Central memory CD8-positive, alpha-beta T cell (primary cell): ENCODE data around the gene BRD3OS.

Source experiments
- ATAC-seq: fragments of 150-1000 bp; cut with Tn5 transposase; replicated peaks from 2 replicates; pipeline ENCODE4 v1.10.0; 2022; ENCODE audit warnings: mild to moderate bottlenecking, moderate FRiP score, moderate number of reproducible peaks; ENCODE audit not compliant: poor library complexity, severe bottlenecking; ENCODE audit errors: extremely low read depth
- DNase-seq, 2 donors: peaks; one replicate each; pipeline ENCODE4 v3.0.0; 2021; ENCODE audit warnings: low spot score in 2 of 2
- H3K27ac Mint-ChIP-seq: one replicate; pipeline ENCODE4 v1.8.0; 2022; ENCODE audit warnings: low read depth, mild to moderate bottlenecking, moderate library complexity, mixed read lengths
- H3K27me3 Mint-ChIP-seq: one replicate; pipeline ENCODE4 v1.8.0; 2022; ENCODE audit warnings: mixed read lengths
- H3K36me3 Mint-ChIP-seq: one replicate; pipeline ENCODE4 v1.8.0; 2022; ENCODE audit warnings: mild to moderate bottlenecking, moderate library complexity, mixed read lengths; ENCODE audit not compliant: insufficient read depth
- H3K4me1 Mint-ChIP-seq: one replicate; pipeline ENCODE4 v1.8.0; 2022; ENCODE audit warnings: mixed read lengths
- H3K4me3 Mint-ChIP-seq: one replicate; pipeline ENCODE4 v1.8.0; 2022; ENCODE audit warnings: mild to moderate bottlenecking, moderate library complexity, mixed read lengths
- H3K9me3 Mint-ChIP-seq: one replicate; pipeline ENCODE4 v1.8.0; 2022; ENCODE audit warnings: mixed read lengths

BRD3OS gene

GRCh38 chr9:134056483-134057306 lies 31.4 kb downstream of the BRD3OS start:
- Mint-ChIP-seq H3K9me3 (no peaks in the 10 kb centered on the region), H3K27me3 (no peaks in the 10 kb centered on the region), H3K36me3 (peaks cover 16% of the 10 kb centered on the region), H3K4me3 (no peak overlapping the region), H3K27ac (no peak overlapping the region), H3K4me1 (peaks cover 38% of the 10 kb centered on the region)
- ATAC-seq (no peak), DNase-seq (no peak)

GRCh38 chr9:134057307-134057657 lies 32.0 kb downstream of the BRD3OS start:
- DNase-seq (no peak), ATAC-seq (no peak)
- H3K9me3 Mint-ChIP-seq, result no peaks in the 10 kb centered on the region
- peaks cover 12% of the 10 kb centered on the region for H3K36me3 Mint-ChIP-seq
- H3K27me3 Mint-ChIP-seq, result no peaks in the 10 kb centered on the region
- no peak overlapping the region for H3K27ac Mint-ChIP-seq
- H3K4me3 Mint-ChIP-seq, result no peak overlapping the region
- peaks cover 40% of the 10 kb centered on the region for H3K4me1 Mint-ChIP-seq

- no peak overlapping the region for H3K4me3 Mint-ChIP-seq
- ATAC-seq, result no peak
- no peak overlapping the region for H3K27ac Mint-ChIP-seq
- no peaks in the 10 kb centered on the region for H3K27me3 Mint-ChIP-seq
- DNase-seq, result no peak
- no peaks in the 10 kb centered on the region for H3K9me3 Mint-ChIP-seq
- H3K4me1 Mint-ChIP-seq, result peaks cover 46% of the 10 kb centered on the region
- H3K36me3 Mint-ChIP-seq, result peaks cover 7% of the 10 kb centered on the region
These were observed 32.7 kb downstream of the BRD3OS start for GRCh38 chr9:134057751-134058701.

GRCh38 chr9:134058716-134059115 lies 33.4 kb downstream of the BRD3OS start:
- Mint-ChIP-seq H3K27me3 (no peaks in the 10 kb centered on the region), H3K9me3 (no peaks in the 10 kb centered on the region), H3K27ac (no peak overlapping the region), H3K4me3 (no peak overlapping the region), H3K4me1 (peaks cover 53% of the 10 kb centered on the region), H3K36me3 (peaks cover 7% of the 10 kb centered on the region)
- no peak for DNase-seq
- no peak for ATAC-seq

GRCh38 chr9:134059188-134059641 lies 33.9 kb downstream of the BRD3OS start:
- H3K4me3 Mint-ChIP-seq, result no peak overlapping the region
- DNase-seq (no peak), ATAC-seq (no peak)
- H3K4me1 Mint-ChIP-seq, result peaks cover 54% of the 10 kb centered on the region
- no peaks in the 10 kb centered on the region for H3K27me3 Mint-ChIP-seq
- H3K27ac Mint-ChIP-seq, result no peak overlapping the region
- peaks cover 7% of the 10 kb centered on the region for H3K36me3 Mint-ChIP-seq
- no peaks in the 10 kb centered on the region for H3K9me3 Mint-ChIP-seq

GRCh38 chr9:134059661-134060395 lies 34.5 kb downstream of the BRD3OS start:
- H3K36me3 Mint-ChIP-seq, result peaks cover 7% of the 10 kb centered on the region
- H3K9me3 Mint-ChIP-seq, result no peaks in the 10 kb centered on the region
- ATAC-seq (no peak), DNase-seq (no peak)
- H3K27ac Mint-ChIP-seq, result peak overlapping the region; percentile 29
- H3K27me3 Mint-ChIP-seq, result no peaks in the 10 kb centered on the region
- H3K4me1 Mint-ChIP-seq, result peaks cover 58% of the 10 kb centered on the region
- peak overlapping the region; percentile 3 for H3K4me3 Mint-ChIP-seq

- ATAC-seq (no peak), DNase-seq (no peak)
- Mint-ChIP-seq H3K4me1 (peaks cover 65% of the 10 kb centered on the region), H3K9me3 (no peaks in the 10 kb centered on the region), H3K36me3 (peaks cover 5% of the 10 kb centered on the region), H3K27ac (peak overlapping the region; percentile 29), H3K4me3 (no peak overlapping the region), H3K27me3 (no peaks in the 10 kb centered on the region)
These were observed 35.3 kb downstream of the BRD3OS start for GRCh38 chr9:134060546-134060945.

- Mint-ChIP-seq H3K4me1 (peaks cover 69% of the 10 kb centered on the region), H3K4me3 (no peak overlapping the region), H3K36me3 (peaks cover 8% of the 10 kb centered on the region), H3K27me3 (no peaks in the 10 kb centered on the region), H3K9me3 (no peaks in the 10 kb centered on the region), H3K27ac (no peak overlapping the region)
- DNase-seq, result no peak
- ATAC-seq, result no peak
These were observed 35.9 kb downstream of the BRD3OS start for GRCh38 chr9:134061019-134061687.

- Mint-ChIP-seq H3K9me3 (no peaks in the 10 kb centered on the region), H3K36me3 (peaks cover 10% of the 10 kb centered on the region), H3K27ac (no peak overlapping the region), H3K4me3 (no peak overlapping the region), H3K27me3 (no peaks in the 10 kb centered on the region), H3K4me1 (peaks cover 69% of the 10 kb centered on the region)
- DNase-seq, result no peak
- no peak for ATAC-seq
These were observed 36.5 kb downstream of the BRD3OS start for GRCh38 chr9:134061688-134062371.

GRCh38 chr9:134062461-134063087 lies 37.3 kb downstream of the BRD3OS start:
- DNase-seq (no peak), ATAC-seq (no peak)
- H3K36me3 Mint-ChIP-seq, result peaks cover 10% of the 10 kb centered on the region
- no peak overlapping the region for H3K27ac Mint-ChIP-seq
- H3K27me3 Mint-ChIP-seq, result no peaks in the 10 kb centered on the region
- no peaks in the 10 kb centered on the region for H3K9me3 Mint-ChIP-seq
- H3K4me1 Mint-ChIP-seq, result peaks cover 62% of the 10 kb centered on the region
- no peak overlapping the region for H3K4me3 Mint-ChIP-seq

- Mint-ChIP-seq H3K36me3 (peaks cover 10% of the 10 kb centered on the region), H3K9me3 (no peaks in the 10 kb centered on the region), H3K27ac (no peak overlapping the region), H3K4me1 (peaks cover 62% of the 10 kb centered on the region), H3K4me3 (no peak overlapping the region), H3K27me3 (no peaks in the 10 kb centered on the region)
- no peak for ATAC-seq
- no peak for DNase-seq
These were observed 37.8 kb downstream of the BRD3OS start for GRCh38 chr9:134063088-134063570.
